HL-60 (cell line): ENCODE measurements around the gene SLC35F3.

Source experiments
- DNase-seq, 2 experiments: peaks; one replicate each; pipeline ENCODE4 v3.0.0-alpha.2; 2010 to 2020; ENCODE audit warnings: low read depth in 1 of 2, low spot score in 1 of 2
- H3K27ac ChIP-seq: fragments of 250-450 bp; sonication (Bioruptor Pico); replicated peaks from 2 replicates; pipeline ENCODE4 v1.5.1; 2020; ENCODE audit warnings: mild to moderate bottlenecking, moderate library complexity
- H3K27me3 ChIP-seq: fragments of 250-450 bp; sonication (Bioruptor Pico); 2 replicates; pipeline ENCODE4 v1.5.1; 2021; ENCODE audit warnings: mild to moderate bottlenecking, moderate library complexity; ENCODE audit not compliant: insufficient read depth, poor library complexity, severe bottlenecking
- H3K4me3 ChIP-seq: replicated peaks from 2 replicates; pipeline ENCODE4 v1.5.1; 2011; ENCODE audit warnings: mild to moderate bottlenecking, control low read depth, low read length; ENCODE audit not compliant: insufficient read depth
- CTCF ChIP-seq: IDR thresholded peaks from one replicate; pipeline ENCODE4 v1.5.1; 2011; ENCODE audit warnings: low read length, control low read depth, inconsistent platforms; ENCODE audit not compliant: insufficient read depth
- GABPA ChIP-seq: IDR thresholded peaks from 2 replicates; pipeline ENCODE4 v1.6.1; 2012; ENCODE audit warnings: low read depth
- POLR2AphosphoS5 ChIP-seq: IDR thresholded peaks from 2 replicates; pipeline ENCODE4 v1.6.1; 2012; ENCODE audit warnings: low read depth
- REST ChIP-seq: IDR thresholded peaks from 2 replicates; pipeline ENCODE4 v1.6.1; 2012; ENCODE audit warnings: low read depth; ENCODE audit not compliant: insufficient replicate concordance
- SPI1 ChIP-seq: IDR thresholded peaks from 2 replicates; pipeline ENCODE4 v1.6.1; 2012; ENCODE audit warnings: low read depth, mild to moderate bottlenecking, borderline replicate concordance

SLC35F3 gene

GRCh38 chr1:233993651-233994050 is 89.2 kb downstream of the SLC35F3 start:
- H3K27me3 ChIP-seq: peaks cover 6% of the 10 kb centered on the region
- no peak for TF ChIP-seq POLR2AphosphoS5
- no peak for DNase-seq
- H3K4me3 ChIP-seq: no peak overlapping the region
- H3K27ac ChIP-seq: no peak overlapping the region

- DNase-seq: no peak
- peaks cover 6% of the 10 kb centered on the region for H3K27me3 ChIP-seq
- no peak for TF ChIP-seq POLR2AphosphoS5
- no peak for TF ChIP-seq GABPA
- TF ChIP-seq CTCF: no peak
- TF ChIP-seq REST: no peak
- no peak for TF ChIP-seq SPI1
- H3K4me3 ChIP-seq: no peak overlapping the region
- H3K27ac ChIP-seq: no peak overlapping the region
Observed at GRCh38 chr1:233994112-233994511, 89.6 kb downstream of the SLC35F3 start.

- H3K27me3 ChIP-seq: peaks cover 13% of the 10 kb centered on the region
- DNase-seq: no peak
- H3K4me3 ChIP-seq: no peak overlapping the region
- H3K27ac ChIP-seq: no peak overlapping the region
- TF ChIP-seq GABPA: no peak
- TF ChIP-seq REST: no peak
- TF ChIP-seq SPI1: no peak
- TF ChIP-seq POLR2AphosphoS5: no peak
- no peak for TF ChIP-seq CTCF
Observed at GRCh38 chr1:233998456-233998855, 94.0 kb downstream of the SLC35F3 start.

GRCh38 chr1:233998891-233999290 is 94.4 kb downstream of the SLC35F3 start:
- Histone ChIP-seq H3K4me3 (no peak overlapping the region), H3K27me3 (peaks cover 13% of the 10 kb centered on the region), H3K27ac (no peak overlapping the region)
- no peak for TF ChIP-seq POLR2AphosphoS5
- TF ChIP-seq GABPA: no peak
- TF ChIP-seq REST: no peak
- TF ChIP-seq CTCF: no peak
- TF ChIP-seq SPI1: no peak
- no peak for DNase-seq
